Stimulated activated CD8-positive, alpha-beta memory T cell treated with anti-CD3 and anti-CD28 coated beads, Interleukin-15, amount 100 ng/mL, for 24 hours (primary cell): Measurements from ENCODE around the gene BHMT2.

Experiments
- DNase-seq: peaks from one replicate; pipeline ENCODE4 v3.0.0-alpha.2; 2020; ENCODE audit warnings: low read depth

BHMT2 gene, protein sequence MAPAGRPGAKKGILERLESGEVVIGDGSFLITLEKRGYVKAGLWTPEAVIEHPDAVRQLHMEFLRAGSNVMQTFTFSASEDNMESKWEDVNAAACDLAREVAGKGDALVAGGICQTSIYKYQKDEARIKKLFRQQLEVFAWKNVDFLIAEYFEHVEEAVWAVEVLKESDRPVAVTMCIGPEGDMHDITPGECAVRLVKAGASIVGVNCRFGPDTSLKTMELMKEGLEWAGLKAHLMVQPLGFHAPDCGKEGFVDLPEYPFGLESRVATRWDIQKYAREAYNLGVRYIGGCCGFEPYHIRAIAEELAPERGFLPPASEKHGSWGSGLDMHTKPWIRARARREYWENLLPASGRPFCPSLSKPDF

DNA sequence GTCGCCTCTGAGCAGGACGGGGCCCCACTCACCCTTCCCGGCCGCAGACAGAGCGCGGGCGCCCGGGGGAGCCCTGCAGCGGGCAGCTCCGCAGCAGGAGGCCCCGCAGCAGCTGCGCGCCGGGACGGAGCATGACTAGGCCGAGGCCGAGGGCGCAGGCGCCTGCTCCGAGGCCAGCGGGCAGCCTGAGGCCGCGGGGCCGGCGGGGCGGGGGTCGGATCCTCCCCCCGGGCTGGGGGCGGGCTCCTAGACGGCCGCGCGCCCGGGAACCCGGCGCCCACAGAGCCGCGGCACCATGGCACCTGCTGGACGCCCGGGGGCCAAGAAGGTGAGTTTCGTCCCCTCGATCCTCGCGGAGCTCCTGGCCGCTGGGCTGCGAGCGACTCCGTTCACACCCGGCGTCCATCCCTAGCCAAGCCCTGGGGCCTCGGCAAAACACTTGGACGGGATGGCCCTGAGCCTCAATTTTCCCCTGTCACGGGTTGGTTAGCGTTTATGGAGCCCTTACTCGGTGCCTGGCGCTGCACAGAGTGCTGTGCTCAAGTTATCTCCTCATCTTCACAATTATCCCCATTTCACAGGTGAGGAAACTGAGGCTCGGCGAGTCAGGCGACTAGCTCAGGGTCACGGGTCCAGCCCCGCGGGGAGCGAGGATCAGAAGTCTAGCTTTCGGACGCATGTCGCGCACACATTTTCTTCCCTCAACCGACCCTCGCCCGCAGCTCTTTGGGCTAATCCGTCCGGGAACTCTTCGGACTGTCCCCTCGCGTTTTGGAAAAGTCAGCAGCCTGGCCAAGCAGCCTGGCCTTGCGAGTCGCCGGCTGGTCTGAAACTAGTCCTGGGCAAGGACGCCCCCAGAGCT is at the start of gene BHMT2, which contains the start of gene DMGDH:
TSS of gene BHMT2 (plus strand) at position 280 of the 862 bp plus-strand sequence. CDS start at position 296, 16 bp downstream.
TSS of gene DMGDH (minus strand) at position 187 of the 862 bp plus-strand sequence. CDS start at position 133, 54 bp downstream.
- no peak for DNase-seq

DNA sequence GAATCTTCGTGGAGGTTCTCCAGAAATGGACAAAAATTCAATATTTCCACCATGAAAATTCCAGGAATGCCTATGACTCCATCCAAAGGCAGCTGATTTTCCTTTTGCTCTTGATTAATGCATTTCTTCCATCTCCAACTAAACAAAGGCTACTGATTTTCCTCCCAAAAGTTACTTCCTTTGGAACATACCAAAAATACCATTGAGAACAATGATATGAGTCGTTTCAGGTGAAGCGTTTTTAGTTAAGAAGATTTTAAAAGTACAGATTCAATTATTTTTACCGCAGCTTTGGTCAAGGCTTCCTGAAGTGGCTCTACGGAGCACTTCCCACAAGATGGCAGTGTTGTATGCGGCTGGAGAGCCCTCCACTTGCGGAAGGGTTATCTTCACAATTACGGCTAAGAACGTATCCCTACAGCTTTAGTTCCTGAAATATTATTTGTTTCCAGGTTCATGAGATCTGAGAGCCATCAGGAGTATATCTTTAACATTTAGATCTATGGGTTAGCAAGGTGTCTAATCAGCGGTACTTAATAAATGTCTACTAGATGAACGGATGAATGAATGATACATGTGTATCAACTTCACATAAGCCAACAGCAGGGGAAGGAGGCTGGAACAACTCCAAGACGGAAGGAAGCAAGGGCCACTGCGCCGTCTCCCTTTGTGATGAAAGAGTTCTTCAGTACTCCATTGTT is 48.6 kb upstream of the BHMT2 start:
- no peak for DNase-seq

DNA sequence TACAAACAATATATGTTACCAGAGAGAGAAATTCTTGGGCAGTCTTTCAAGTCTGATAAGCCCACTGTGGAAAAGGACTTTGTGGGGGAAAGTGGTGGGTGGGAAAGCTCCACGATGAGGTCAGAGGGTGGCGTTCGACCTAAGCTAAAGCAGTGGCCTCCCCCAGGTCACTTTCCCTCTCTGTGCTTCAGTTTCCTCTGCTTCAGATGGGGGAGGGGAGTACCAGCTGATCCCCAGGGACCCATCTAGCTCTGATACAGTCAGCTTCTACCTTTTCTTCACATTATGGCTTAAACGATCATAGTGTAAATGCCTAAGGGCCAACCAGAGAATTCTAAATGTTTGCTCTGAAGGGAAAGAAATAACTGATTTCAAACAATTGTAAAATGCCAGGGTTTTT is 47.8 kb upstream of the BHMT2 start:
- no peak for DNase-seq

DNA sequence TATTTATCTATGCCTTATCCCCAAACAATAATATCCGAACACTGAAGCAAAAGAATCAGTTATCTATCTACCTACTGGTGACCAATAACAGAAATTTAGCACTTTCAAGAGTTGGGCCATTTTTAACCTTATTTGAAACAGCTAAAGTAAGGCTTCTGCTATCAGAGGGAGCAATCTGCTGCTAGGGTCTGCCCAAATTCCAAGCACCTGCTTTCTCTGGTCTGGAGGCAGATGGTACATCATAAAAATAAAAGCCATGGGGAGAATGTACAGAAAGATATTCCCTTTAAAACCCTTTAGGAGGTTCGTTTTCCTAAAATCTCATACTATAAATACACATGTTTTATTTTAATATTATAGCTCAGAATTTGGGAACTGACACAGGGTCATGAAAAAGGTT is 46.8 kb upstream of the BHMT2 start:
- no peak for DNase-seq

DNA sequence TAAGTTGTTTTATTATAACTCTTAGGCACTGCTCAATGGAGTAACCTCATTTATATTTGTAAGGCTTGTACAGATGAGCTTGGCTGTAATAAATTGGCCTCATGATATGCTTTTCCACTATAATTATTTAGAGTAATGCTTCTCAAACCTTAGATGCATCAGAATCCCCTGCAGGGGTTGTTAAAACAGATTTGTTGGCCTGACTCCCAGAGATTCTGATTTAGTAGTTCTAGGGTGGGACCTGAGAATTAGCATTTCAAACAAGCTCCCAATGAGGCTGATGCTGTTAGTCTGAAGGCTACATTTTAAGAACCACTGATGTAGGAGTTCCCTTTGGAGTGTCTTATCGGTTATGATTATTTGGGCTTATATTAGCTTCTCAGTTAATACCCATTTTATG is 46.2 kb upstream of the BHMT2 start:
- DNase-seq = no peak

DNA sequence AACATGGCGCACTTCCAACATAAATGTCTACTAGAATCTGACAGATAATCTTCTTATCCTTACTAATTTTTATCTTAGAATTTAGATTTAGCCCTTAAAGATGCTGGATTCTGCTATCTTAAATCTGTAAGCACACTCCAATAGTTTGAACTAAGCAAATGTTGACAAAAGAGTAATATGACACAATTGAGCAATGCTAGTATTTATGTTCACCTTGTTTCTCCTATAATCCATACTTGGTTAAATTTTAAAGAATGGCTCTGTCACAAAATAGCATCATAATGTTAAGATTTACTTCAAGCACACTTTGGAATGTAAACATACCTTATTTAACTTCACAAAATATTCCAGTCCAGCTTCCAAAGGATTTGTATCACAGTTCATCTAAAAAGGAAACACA is 45.6 kb upstream of the BHMT2 start:
- DNase-seq = no peak

DNA sequence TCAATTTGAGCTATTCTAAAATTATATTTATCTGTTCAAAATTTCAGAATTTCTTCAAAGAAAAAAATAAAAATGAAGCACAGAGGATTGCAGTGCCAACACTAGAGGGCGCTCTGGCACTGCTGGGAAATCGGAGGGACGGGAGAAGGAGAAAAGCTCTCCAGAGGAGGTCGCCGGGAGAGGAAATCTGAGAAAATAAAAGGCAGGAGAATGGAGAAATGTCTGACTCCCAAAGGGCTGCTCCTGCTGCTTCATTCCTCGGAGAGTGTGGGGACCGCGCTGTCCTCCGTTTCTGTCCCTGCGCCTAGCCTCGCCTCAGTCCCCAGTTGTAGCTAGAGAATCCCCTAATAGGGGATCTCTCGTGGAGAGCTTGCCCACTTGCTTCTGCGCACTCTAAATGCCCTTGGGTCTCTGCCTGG is 44.5 kb upstream of the BHMT2 start:
- peak; percentile 23 for DNase-seq

DNA sequence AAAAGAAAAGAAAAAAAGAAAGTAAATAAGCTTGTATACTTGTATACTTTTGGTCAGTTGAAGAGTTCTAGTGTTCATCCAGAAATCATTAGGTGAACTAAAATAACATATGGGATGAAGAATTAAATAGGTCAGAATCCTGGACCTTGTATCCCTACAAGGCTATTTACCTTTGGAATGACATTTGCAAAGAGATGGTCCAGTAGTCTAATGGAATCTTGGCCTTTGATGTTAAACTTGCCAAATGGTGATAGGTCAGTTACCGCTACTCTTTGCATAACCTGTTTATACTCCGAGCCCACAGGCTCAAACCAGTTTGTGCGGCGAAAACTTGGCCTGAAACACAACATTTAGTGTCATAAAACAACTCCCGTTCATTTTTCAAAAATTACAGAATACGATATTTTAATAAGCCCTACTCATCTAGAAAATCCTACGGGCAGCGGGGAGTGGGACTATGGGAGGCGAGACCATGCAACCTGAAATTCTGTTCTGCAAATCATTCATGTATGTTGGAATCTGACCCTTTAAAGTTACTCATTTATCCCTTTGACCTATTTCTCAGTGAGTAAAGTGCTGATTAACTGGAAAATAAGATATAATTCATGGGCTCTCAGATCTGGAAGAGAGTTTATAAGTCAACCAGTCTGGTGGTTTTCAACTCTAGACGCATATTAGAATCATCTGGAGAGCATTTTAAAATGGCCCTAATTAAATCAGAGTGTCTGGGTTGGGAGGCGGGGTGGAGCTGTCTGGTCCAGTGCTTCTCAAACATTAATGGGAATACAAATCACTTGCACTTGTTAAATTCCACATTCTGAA is 38.7 kb upstream of the BHMT2 start:
- DNase-seq = no peak

DNA sequence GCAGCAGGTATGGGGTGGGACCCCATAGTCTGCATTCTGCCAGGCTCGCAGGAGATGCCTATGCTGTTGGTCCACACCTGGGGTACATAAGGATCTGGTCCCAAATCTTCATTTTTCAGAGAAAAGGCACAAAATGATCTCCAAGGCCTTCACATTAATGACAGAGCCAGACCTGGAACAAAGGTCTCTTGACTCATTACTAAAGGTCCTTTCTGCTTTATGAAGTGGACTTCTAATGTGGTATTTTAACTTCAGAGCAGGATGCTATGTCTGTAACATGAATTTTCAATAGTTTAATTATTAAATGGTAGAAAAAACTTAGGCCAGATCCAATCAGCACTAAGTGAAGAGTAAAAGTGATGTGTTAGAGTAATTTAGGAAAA is 38.1 kb upstream of the BHMT2 start:
- no peak for DNase-seq

DNA sequence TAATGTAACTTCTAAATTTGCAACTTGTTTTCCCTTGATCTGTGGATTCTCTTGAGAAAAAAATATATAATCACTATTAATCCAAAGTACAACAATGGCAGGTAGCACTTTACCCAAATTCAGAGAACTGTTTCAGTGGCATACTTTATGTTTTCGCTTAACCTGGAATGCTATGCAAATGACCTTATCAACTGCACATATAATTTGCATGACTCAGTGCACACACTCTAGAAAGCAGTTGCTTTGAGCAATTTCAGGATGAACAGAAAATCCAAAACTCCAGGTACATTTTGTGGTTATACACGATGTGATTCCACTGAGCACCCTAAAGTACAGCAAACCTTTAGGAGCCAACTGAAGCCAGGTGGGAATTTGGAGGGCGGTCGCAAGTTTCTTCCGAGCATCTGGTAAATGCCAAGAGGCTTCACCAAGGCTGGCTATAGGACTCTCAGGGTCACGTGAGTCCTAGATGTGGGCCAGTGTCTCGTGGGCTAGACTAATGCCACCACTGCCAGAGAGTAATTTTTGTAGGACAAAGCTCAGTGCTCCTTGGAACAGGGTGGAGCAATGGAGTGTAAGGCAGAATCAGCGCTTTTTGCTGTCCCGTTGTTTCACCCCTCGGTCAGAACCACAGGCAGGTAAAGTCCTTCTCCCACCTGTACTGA is 37.4 kb upstream of the BHMT2 start:
- DNase-seq = no peak

DNA sequence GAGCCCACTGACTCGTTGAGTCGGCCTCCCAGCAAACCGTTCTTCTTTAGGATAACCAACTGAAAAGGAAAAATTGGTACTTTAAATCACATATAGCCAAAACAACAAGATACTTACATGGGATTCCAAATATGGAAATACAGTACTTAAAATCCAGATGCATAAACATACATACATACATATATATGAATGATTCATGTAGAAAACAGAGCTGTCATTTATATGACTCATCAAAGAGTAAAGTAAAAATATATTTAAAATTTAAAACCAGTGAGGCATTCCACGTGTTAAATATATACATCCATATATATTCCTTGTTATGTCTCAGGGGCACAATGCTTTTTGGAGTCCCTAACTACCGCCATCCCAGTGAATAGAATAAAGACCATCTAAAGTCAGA is 36.8 kb upstream of the BHMT2 start:
- no peak for DNase-seq

DNA sequence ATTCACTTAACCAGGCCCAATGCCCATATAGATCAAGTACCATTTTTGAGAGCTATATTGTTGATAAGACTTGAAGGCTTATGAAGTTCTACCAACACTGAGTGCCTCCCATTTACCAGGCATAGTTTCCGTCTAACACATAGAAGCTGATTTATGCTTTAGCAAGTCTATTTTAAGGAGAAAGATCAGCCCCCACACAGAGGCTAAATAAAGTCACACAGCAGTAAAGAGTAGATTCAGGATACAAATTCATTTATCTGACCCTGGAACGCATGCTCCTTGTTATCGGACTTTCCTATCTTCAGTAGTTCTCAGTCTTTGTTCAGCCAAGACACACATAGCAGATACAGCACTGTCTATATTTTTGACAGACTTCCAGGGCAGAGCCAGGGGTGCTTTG is 34.3 kb upstream of the BHMT2 start:
- no peak for DNase-seq

DNA sequence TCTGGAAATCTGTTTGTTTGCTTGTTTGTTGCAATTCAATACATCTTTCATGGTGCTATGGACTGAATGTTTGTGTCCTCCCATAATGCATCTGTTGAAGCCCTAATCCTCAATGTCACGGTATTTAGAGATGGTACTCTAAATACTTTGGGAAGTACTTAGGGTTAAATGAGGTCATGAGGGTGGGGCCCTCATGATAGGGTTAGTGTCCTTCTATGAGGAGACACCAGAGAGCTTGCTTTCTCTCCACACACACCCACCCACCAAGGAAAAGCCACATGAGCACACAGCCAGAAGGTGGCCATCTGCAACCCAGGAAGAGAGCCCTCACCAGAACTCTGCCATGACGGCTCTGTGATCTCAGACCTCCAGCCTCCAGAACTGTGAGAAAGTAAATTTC is 32.8 kb upstream of the BHMT2 start:
- DNase-seq = no peak

DNA sequence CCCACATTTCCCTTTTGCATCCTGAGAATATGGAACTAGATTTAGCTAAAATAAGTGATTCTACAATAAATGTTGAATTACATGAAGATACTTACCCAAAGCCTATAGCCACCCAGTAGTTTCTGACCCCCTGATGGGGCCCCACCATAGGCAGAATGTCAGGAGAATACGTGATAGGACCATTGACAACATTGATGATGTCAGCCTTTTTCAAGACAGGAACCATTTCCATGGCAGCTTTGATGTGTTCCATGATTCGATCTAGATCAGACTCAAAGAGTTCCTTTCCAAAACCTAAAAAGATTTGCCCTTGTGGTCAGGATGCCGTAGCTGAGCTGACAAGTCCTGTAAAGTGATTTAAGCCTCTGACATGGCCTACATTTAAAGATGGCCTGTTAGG is 27.4 kb upstream of the BHMT2 start:
- DNase-seq = no peak

DNA sequence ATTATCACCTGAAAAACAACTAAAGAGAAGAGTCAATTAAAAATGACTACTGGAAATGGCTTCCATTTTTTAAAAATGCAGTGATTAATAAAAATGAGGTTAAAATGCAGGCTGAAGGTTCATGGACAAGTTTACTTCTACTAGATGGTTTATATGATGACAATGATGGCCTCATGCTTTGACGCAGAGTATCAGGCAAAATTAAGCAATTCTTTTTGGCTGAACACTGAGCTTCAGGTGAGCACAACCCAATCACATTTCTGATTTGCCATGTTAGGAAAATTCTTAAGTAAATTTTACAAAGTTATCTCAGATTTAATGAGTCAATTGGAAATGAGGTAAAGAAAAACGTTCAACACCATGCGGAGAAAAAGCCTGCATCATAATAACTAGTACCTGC is 22.4 kb upstream of the BHMT2 start:
- no peak for DNase-seq

DNA sequence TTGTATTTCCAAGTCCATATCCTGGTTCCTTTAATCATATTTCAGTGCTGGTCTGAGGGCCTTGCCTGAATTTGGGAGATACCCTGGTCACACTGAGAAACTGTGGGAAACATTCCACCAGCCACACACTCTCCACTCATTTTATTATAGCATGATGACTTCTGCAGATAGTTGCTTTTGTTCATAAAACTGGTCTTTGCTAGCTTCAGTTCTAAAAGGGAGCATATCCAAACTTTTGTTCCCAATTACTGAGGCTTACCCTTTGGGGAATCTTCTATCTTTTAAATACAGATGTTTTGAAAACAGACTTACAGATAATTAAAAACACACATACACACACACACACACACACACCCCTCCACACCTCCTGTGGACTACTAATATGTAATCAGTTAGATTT is 21.1 kb upstream of the BHMT2 start:
- DNase-seq = no peak

DNA sequence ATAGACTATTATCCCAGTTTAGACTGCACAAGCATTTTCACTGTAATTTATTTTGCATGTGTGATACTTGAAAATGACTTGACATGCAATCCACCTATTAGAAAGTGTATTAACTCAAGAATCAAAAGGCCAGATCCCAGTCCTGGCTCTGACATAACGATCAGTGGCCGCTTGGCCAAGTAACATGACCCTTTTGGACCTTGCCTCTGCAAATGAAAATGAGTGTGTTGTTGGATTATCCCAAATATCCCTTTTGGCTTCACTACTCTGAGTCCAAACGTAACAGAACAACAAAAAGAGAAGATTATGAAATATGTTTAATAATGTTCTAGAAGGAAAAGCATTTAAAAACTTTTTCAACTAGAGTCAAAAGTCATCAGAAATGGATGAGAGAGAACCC is 19.1 kb upstream of the BHMT2 start:
- DNase-seq = no peak

DNA sequence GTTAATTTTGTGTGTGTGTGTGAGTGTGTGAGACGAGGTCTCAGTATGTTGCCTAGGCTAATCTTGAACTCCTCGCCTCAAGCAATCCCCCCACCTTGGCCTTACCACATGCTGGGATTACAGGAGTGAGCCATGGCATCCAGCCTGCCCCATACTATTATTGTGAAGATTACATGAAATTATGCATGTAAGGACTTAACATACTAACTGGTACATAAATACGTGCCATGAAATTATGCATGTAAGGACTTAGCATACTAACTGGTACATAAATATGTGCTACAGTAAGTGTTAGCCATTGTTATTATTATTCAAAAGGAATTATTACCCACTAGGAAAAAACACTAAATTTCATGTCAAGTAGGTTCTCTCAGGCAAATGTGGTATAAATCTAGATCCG is 16.2 kb upstream of the BHMT2 start:
- no peak for DNase-seq

DNA sequence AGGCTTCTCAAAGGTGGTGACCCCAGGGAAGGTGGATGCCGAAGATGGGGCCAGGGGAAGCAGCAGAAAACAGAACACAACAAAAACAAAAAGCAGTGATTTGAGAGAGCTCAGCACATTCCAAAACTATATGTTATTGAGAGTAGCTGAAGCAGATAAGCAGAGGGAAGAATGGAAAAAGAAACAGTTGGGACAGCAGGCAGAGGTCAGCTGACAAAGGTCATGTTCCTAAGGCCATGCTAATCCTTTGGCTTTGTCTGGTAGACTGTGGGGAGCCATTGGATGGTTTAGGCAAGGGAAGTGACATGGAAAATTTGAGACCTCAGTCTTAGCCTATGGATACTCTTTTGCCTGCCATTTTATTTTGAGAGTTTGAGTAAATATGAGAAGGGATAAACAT is 14.6 kb upstream of the BHMT2 start:
- no peak for DNase-seq

DNA sequence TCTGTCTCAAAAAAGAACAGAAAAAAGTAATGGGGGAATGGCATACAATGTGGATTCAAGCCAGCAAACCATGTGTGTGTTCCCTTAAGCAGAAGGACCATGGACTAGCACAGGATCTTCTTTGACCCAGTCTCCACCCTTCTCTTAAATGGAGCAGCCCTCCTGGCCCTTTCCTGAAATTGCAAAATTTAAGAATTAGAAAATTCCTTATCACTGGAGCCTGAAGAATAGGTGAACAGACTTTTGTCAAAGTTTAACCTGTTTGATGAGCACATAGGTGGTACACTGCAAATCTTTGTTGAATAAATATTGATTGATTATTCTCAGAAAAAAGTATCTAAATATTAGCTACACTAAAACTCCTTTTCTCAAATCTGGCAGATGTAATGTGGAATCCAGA is 12.7 kb upstream of the BHMT2 start:
- no peak for DNase-seq

DNA sequence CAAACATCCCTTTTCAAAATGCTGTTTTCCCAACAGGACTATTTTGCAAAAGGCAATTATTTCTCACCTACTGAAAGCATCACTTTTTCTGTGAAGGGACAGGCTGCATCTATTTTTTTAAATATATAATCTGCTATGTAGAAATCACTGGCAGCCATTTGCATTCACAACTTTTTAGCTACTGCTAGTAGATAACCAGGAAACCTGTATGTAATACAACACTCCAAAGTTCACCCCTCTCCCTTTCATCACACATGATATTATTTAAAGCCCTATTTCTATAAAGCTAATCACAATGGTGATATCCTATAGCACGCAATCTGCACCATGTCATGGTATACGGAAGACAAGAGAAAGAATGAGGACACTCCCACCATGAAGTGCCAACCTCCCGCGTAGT is 9.9 kb upstream of the BHMT2 start:
- DNase-seq = no peak
